H1 (cell line): ENCODE data around the gene CDC25C. TPM values are rescaled to one million over a fixed set of nuclear protein-coding genes. Genes with fewer than 3 reads are reported as not detected.

Experiments
- CTCF ChIA-PET: fragments of 300-600 bp; sonication (Branson Sonifier 250); formaldehyde crosslinking; loops from one replicate; lab custom pipeline; 2021; ENCODE audit not compliant: partially characterized antibody; lab: Charles Lee
- POLR2A ChIA-PET: fragments of 300-600 bp; sonication (Branson Sonifier 250); formaldehyde crosslinking; loops from one replicate; lab custom pipeline; 2021; ENCODE audit warnings: inconsistent platforms; ENCODE audit not compliant: partially characterized antibody; lab: Charles Lee
- DNase-seq, 2 experiments: peaks; one replicate each; pipeline versions ENCODE4 v3.0.0 to v3.0.0-alpha.2; 2010 to 2022; ENCODE audit warnings: low spot score in 2 of 2, low read depth in 1 of 2, mixed read lengths in 1 of 2
- FAIRE-seq: peaks from 2 replicates; lab custom pipeline; 2011; peaks lifted over from hg19 to GRCh38; lab: Jason Lieb, UNC
- H2AFZ ChIP-seq: 2 replicates; pipeline ENCODE4 v1.8.1; 2012; ENCODE audit warnings: low read length, inconsistent platforms
- H2AK5ac ChIP-seq: 2 replicates; pipeline ENCODE4 v1.6.1; 2013; ENCODE audit warnings: low read depth, low read length
- H2BK120ac ChIP-seq: replicated peaks from 2 replicates; pipeline ENCODE3; 2013; ENCODE audit warnings: low read depth, low read length, inconsistent platforms
- H2BK12ac ChIP-seq: 2 replicates; pipeline ENCODE4 v1.6.1; 2013; ENCODE audit warnings: low read depth, low read length
- H2BK15ac ChIP-seq: 2 replicates; pipeline ENCODE4 v1.6.1; 2013; ENCODE audit warnings: low read length
- H2BK20ac ChIP-seq: 2 replicates; pipeline ENCODE4 v1.6.1; 2013; ENCODE audit warnings: low read length
- H2BK5ac ChIP-seq: 2 replicates; pipeline ENCODE4 v1.6.1; 2013; ENCODE audit warnings: low read depth, low read length
- H3K14ac ChIP-seq: 2 replicates; pipeline ENCODE4 v1.6.1; 2013; ENCODE audit warnings: inconsistent platforms; ENCODE audit not compliant: insufficient read length
- H3K18ac ChIP-seq: 2 replicates; pipeline ENCODE4 v1.6.1; 2013; ENCODE audit warnings: low read length; ENCODE audit errors: extremely low read depth
- H3K23ac ChIP-seq: 2 replicates; pipeline ENCODE4 v1.6.1; 2013; ENCODE audit warnings: inconsistent platforms; ENCODE audit not compliant: insufficient read length
- H3K23me2 ChIP-seq: 2 replicates; pipeline ENCODE4 v1.6.1; 2013; ENCODE audit warnings: low read depth, low read length
- H3K27ac ChIP-seq: 2 replicates; pipeline ENCODE4 v1.6.1; 2011; ENCODE audit warnings: low read depth, low read length, inconsistent platforms
- H3K27me3 ChIP-seq, 4 experiments: replicated peaks in 1 of 4; 1 replicate in 1 of 4; 2 replicates in 3 of 4; pipeline versions ENCODE4 v1.6.1 to v1.8.1; 2011 to 2013; ENCODE audit warnings: low read length in 3 of 4, mild to moderate bottlenecking in 3 of 4, inconsistent platforms in 2 of 4, mixed read lengths in 2 of 4, moderate library complexity in 1 of 4; ENCODE audit not compliant: control insufficient read depth in 3 of 4, insufficient read depth in 3 of 4; ENCODE audit errors: extremely low read depth in 1 of 4
- H3K36me3 ChIP-seq, 4 experiments: 2 replicates each; pipeline versions ENCODE4 v1.6.1 to v1.8.1; 2011 to 2013; ENCODE audit warnings: mild to moderate bottlenecking in 4 of 4, low read length in 3 of 4, moderate library complexity in 2 of 4, control low read depth in 1 of 4, inconsistent platforms in 1 of 4; ENCODE audit not compliant: insufficient read depth in 4 of 4, control insufficient read depth in 2 of 4
- H3K4ac ChIP-seq: replicated peaks from 2 replicates; pipeline ENCODE3; 2013; ENCODE audit warnings: low read length, low read depth, mixed read lengths, inconsistent platforms; ENCODE audit not compliant: insufficient read length
- H3K4me1 ChIP-seq, 4 experiments: replicated peaks in 1 of 4; 1 replicate in 1 of 4; 2 replicates in 3 of 4; pipeline versions ENCODE4 v1.6.1 to v1.8.1; 2011 to 2013; ENCODE audit warnings: low read length in 3 of 4, inconsistent platforms in 2 of 4, mixed read lengths in 1 of 4; ENCODE audit not compliant: insufficient read depth in 4 of 4, control insufficient read depth in 3 of 4
- H3K4me2 ChIP-seq, 2 experiments: 2 replicates each; pipeline versions ENCODE4 v1.6.1 to v1.8.1; 2011 to 2013; ENCODE audit warnings: low read depth in 2 of 2, low read length in 2 of 2, control low read depth in 1 of 2, inconsistent platforms in 1 of 2, mild to moderate bottlenecking in 1 of 2; ENCODE audit not compliant: insufficient read depth in 1 of 2
- H3K4me3 ChIP-seq, 4 experiments: fragments of 200-600, 300-600 bp in 1 of 4; sonication (generic), shearing (Covaris generic), sonication (Bioruptor Twin) in 1 of 4; 2 replicates each; pipeline versions ENCODE4 v1.5.1 to v1.8.1; 2011 to 2016; ENCODE audit warnings: low read length in 4 of 4, low read depth in 3 of 4, control low read depth in 2 of 4, inconsistent platforms in 2 of 4, mild to moderate bottlenecking in 2 of 4, mixed read lengths in 1 of 4, moderate library complexity in 1 of 4; ENCODE audit not compliant: insufficient read depth in 2 of 4; ENCODE audit errors: extremely low read depth in 1 of 4
- H3K56ac ChIP-seq: replicated peaks from 2 replicates; pipeline ENCODE3; 2013; ENCODE audit warnings: low read depth, mild to moderate bottlenecking, mixed read lengths, low read length, inconsistent platforms; ENCODE audit not compliant: insufficient read length
- H3K79me1 ChIP-seq: 2 replicates; pipeline ENCODE4 v1.6.1; 2013; ENCODE audit warnings: low read depth, low read length, control low read depth
- H3K79me2 ChIP-seq, 2 experiments: 2 replicates each; pipeline versions ENCODE4 v1.6.1 to v1.8.1; 2012 to 2013; ENCODE audit warnings: low read length in 2 of 2, mild to moderate bottlenecking in 2 of 2, inconsistent platforms in 1 of 2; ENCODE audit not compliant: insufficient read depth in 2 of 2, control insufficient read depth in 1 of 2
- H3K9ac ChIP-seq, 4 experiments: replicated peaks in 1 of 4; 1 replicate in 1 of 4; 2 replicates in 3 of 4; pipeline versions ENCODE4 v1.6.1 to v1.8.1; 2011 to 2013; ENCODE audit warnings: low read depth in 3 of 4, low read length in 3 of 4, control low read depth in 2 of 4, mild to moderate bottlenecking in 2 of 4, moderate library complexity in 2 of 4, inconsistent platforms in 1 of 4; ENCODE audit errors: extremely low read depth in 1 of 4
- H3K9me3 ChIP-seq, 2 experiments: 2 replicates each; pipeline versions ENCODE4 v1.6.1 to v1.8.1; 2012 to 2013; ENCODE audit warnings: mild to moderate bottlenecking in 2 of 2, moderate library complexity in 2 of 2, control low read depth in 1 of 2, inconsistent platforms in 1 of 2, low read depth in 1 of 2, low read length in 1 of 2, mixed read lengths in 1 of 2; ENCODE audit not compliant: insufficient read depth in 2 of 2
- H4K20me1 ChIP-seq, 2 experiments: replicated peaks in 1 of 2; 2 replicates each; pipeline versions ENCODE3 to v1.8.1; 2011 to 2013; ENCODE audit warnings: inconsistent platforms in 2 of 2, low read length in 2 of 2, mild to moderate bottlenecking in 1 of 2; ENCODE audit not compliant: insufficient read depth in 2 of 2, control insufficient read depth in 1 of 2
- H4K5ac ChIP-seq: 2 replicates; pipeline ENCODE4 v1.6.1; 2013; ENCODE audit warnings: low read length, low read depth, mixed read lengths, inconsistent platforms; ENCODE audit not compliant: insufficient read length
- H4K8ac ChIP-seq: 2 replicates; pipeline ENCODE4 v1.8.0; 2013; ENCODE audit warnings: mild to moderate bottlenecking, moderate library complexity, low read length, inconsistent platforms; ENCODE audit not compliant: insufficient read depth; ENCODE audit errors: extremely low read depth
- H4K91ac ChIP-seq: replicated peaks from 2 replicates; pipeline ENCODE3; 2013; ENCODE audit warnings: low read length, mixed read lengths, inconsistent platforms; ENCODE audit not compliant: insufficient read length
- ASH2L ChIP-seq: fragments of 200-600, 300-600 bp; sonication (generic); IDR thresholded peaks from one replicate; pipeline ENCODE4 v1.7.1; 2017; ENCODE audit warnings: low read length
- CTCF ChIP-seq, 3 experiments: IDR thresholded peaks; 1 replicate in 2 of 3; 2 replicates in 1 of 3; pipeline versions ENCODE4 v1.5.1 to v1.6.1; 2011; ENCODE audit warnings: low read length in 3 of 3, mild to moderate bottlenecking in 3 of 3, inconsistent platforms in 2 of 3, low read depth in 1 of 3, moderate library complexity in 1 of 3; ENCODE audit not compliant: insufficient read depth in 1 of 3; ENCODE audit errors: control extremely low read depth in 1 of 3
- EZH2 ChIP-seq: fragments of 200-600 bp; sonication (generic); IDR thresholded peaks from 2 replicates; pipeline ENCODE4 v1.7.1; 2012; ENCODE audit warnings: low read depth, mild to moderate bottlenecking, moderate library complexity, low read length, inconsistent platforms; ENCODE audit not compliant: severe bottlenecking
- MAX ChIP-seq: IDR thresholded peaks from 2 replicates; pipeline ENCODE4 v1.6.1; 2012; ENCODE audit warnings: inconsistent platforms
- RBBP5 ChIP-seq: IDR thresholded peaks from 2 replicates; pipeline ENCODE4 v1.7.1; 2012; ENCODE audit warnings: low read depth, mild to moderate bottlenecking, inconsistent platforms, low read length, moderate library complexity, borderline replicate concordance
- SP1 ChIP-seq: IDR thresholded peaks from 2 replicates; pipeline ENCODE4 v1.6.1; 2011; ENCODE audit warnings: low read depth, low read length
- USF2 ChIP-seq: IDR thresholded peaks from 2 replicates; pipeline ENCODE4 v1.6.1; 2011; ENCODE audit warnings: low read length, improper control_type of control experiment
- WGBS, 2 experiments: shearing (Covaris generic) in 1 of 2; methylation state at CpG; one replicate each; pipeline versions ENCODE4 v1.1.6 to v1.1.7; 2013 to 2015; ENCODE audit warnings: low lambda C conversion rate in 2 of 2, mixed read lengths in 2 of 2, inconsistent platforms in 1 of 2, low coverage in 1 of 2, missing lambda C conversion rate in 1 of 2; ENCODE audit not compliant: insufficient replicate concordance in 2 of 2, insufficient coverage in 1 of 2, insufficient read length in 1 of 2; ENCODE audit errors: extremely low coverage in 1 of 2, missing lambda C conversion rate in 1 of 2; 5-methylcytosine and 5-hydroxymethylcytosine counted together
- polyA plus RNA-seq, 7 experiments: library from polyadenylated mRNA; depleted of rRNA in 3 of 7; stranded (reverse) in 5 of 7; unstranded in 2 of 7; fragments of >200 nt in 5 of 7; fragments of 200-250 nt in 2 of 7; gene quantifications; 1 replicate in 5 of 7; 2 replicates in 1 of 7; 4 replicates in 1 of 7; pipeline versions ENCODE4 v1.2.1 to v1.2.3, GENCODE V29; 2011 to 2013; ENCODE audit warnings: missing spikeins in 2 of 7, mixed read lengths in 2 of 7
- total RNA-seq: library from RNA; stranded (reverse); fragmentation: NEBNext Ultra II Directional; extraction: Animal tissue kit (Norgen Biotek cat#: 25700); gene quantifications from 2 replicates; pipeline ENCODE4 v1.2.1, GENCODE V29; 2021

Gene CDC25C
- total and polyA plus RNA-seq, 2 of the 8 experiments (the other 6 are each of a cell fraction or from before 2014, with no cell fraction given) = 18.4 to 20.8 TPM

GRCh38 chr5:138274189-138274853 lies 57.3 kb downstream of the CDC25C start, which contains the start of gene GFRA3:
Gene GFRA3 (minus strand): TSS chr5:138274621. CDS start chr5:138274424, 197 bp downstream.
- ChIA-PET CTCF (interaction anchor here (0.9 to 10.8 kb wide), 11 partner anchors 8 to 61 kb away, joined by 3 to 128 read pairs (median 5); partner anchors contain the start of gene CDC23), POLR2A (interaction anchor here (0.8 to 1.7 kb wide), 7 partner anchors 10 to 95 kb away, joined by 3 to 6 read pairs (median 3); partner anchors contain the start of genes BRD8, CDC25C, FAM53C and KIF20A)
- Histone ChIP-seq H2BK5ac (no peak within 1 kb of the TSS), H3K36me3 (no peaks in the 10 kb centered on the region), H3K56ac (no peak within 1 kb of the TSS), H3K14ac (no peak within 1 kb of the TSS), H2AFZ (peak within 1 kb of the TSS; percentile 75), H3K4ac (no peak within 1 kb of the TSS), H2BK120ac (no peak within 1 kb of the TSS), H3K79me1 (no peaks in the 10 kb centered on the region), H2AK5ac (no peak within 1 kb of the TSS), H3K9ac (peak within 1 kb of the TSS in 1 of 4 experiments; percentile 56; a peak in 2 of 7 replicates), H3K4me1 (peaks cover 0 to 11% (median 3%) of the 10 kb centered on the region in 4 experiments; a peak in 4 of 7 replicates), H3K27me3 (peaks cover 3 to 28% (median 26%) of the 10 kb centered on the region in 4 experiments), H2BK12ac (no peak within 1 kb of the TSS), H3K18ac (peak within 1 kb of the TSS; percentile 83; the same call in 1 of the 2 replicates), H4K5ac (no peak within 1 kb of the TSS), H4K20me1 (peaks cover 0 to 2% of the 10 kb centered on the region in 2 experiments), H3K79me2 (no peaks in the 10 kb centered on the region), H3K4me2 (peak within 1 kb of the TSS; percentile 69 to 72), H3K4me3 (peak within 1 kb of the TSS; percentile 35 to 63 (median 51)), H3K27ac (no peak within 1 kb of the TSS), H2BK20ac (no peak within 1 kb of the TSS; the same call in 1 of the 2 replicates), H3K9me3 (no peaks in the 10 kb centered on the region), H4K91ac (no peak within 1 kb of the TSS), H4K8ac (peak within 1 kb of the TSS; percentile 80), H3K23ac (no peak within 1 kb of the TSS), H3K23me2 (peaks cover 6% of the 10 kb centered on the region; the same call in 1 of the 2 replicates), H2BK15ac (no peak within 1 kb of the TSS)
- 3% methylated on average over 31 of the region's 62 CpGs; no CpG with 5 or more reads in 1 of the 2 experiments for WGBS, 2 experiments
- FAIRE-seq (no peak), DNase-seq (peak in 1 of 2 experiments; percentile 68)
- peak; percentile 61 for TF ChIP-seq EZH2
- peak; percentile 8; the same call in 1 of the 2 replicates for TF ChIP-seq MAX
- TF ChIP-seq RBBP5 = peak; percentile 60; the same call in 1 of the 2 replicates
- peak in 1 of 3 experiments; percentile 6; a peak in 1 of 4 replicates for TF ChIP-seq CTCF (IDR thresholded peaks at IDR 0.05; ENCODE audit: control extremely low read depth in 1 of 3, insufficient read depth in 1 of 3, low read depth in 1 of 3, low read length in 3 of 3)
- TF ChIP-seq ASH2L = peak; percentile 43
- no peak for TF ChIP-seq SP1
- TF ChIP-seq USF2 = no peak
